NCI-H69 (cell line): ENCODE data around the gene ZC3H15.
"Not testable (repeated sequence)": the region's sequence is repeated elsewhere in the genome, so short reads cannot be mapped to it uniquely, and the experiment has no call there.

ENCODE experiments used
- DNase-seq: peaks from one replicate; lab custom pipeline; 2025; lab: John Stamatoyannopoulos, UW

The ZC3H15 gene

GRCh38 chr2:186496401-186496800, 10.3 kb downstream of the ZC3H15 start:
- DNase-seq: no peak

GRCh38 chr2:186497928-186498327, 11.9 kb downstream of the ZC3H15 start:
- DNase-seq: no peak

GRCh38 chr2:186498834-186499233, 12.8 kb downstream of the ZC3H15 start:
- no peak for DNase-seq

- peak; percentile 34 for DNase-seq
Measured at GRCh38 chr2:186503827-186504606, 18.0 kb downstream of the ZC3H15 start.

GRCh38 chr2:186508263-186508662, 22.2 kb downstream of the ZC3H15 start:
- DNase-seq: no peak

GRCh38 chr2:186515376-186515775, 29.3 kb downstream of the ZC3H15 start:
- DNase-seq: no peak

- DNase-seq: no peak
Measured at GRCh38 chr2:186516396-186516795, 30.3 kb downstream of the ZC3H15 start.

- DNase-seq: no peak
Measured at GRCh38 chr2:186517090-186517489, 31.0 kb downstream of the ZC3H15 start.

- DNase-seq: no peak
Measured at GRCh38 chr2:186518291-186518690, 32.2 kb downstream of the ZC3H15 start.

- DNase-seq: no peak
Measured at GRCh38 chr2:186518945-186519344, 32.9 kb downstream of the ZC3H15 start.

- not testable (repeated sequence) for DNase-seq
Measured at GRCh38 chr2:186521570-186522153, 35.6 kb downstream of the ZC3H15 start.

GRCh38 chr2:186522450-186522849, 36.4 kb downstream of the ZC3H15 start:
- DNase-seq: no peak

- DNase-seq: peak; percentile 5
Measured at GRCh38 chr2:186523791-186524190, 37.7 kb downstream of the ZC3H15 start.

GRCh38 chr2:186526281-186526680, 40.2 kb downstream of the ZC3H15 start:
- no peak for DNase-seq

- no peak for DNase-seq
Measured at GRCh38 chr2:186530314-186530713, 44.3 kb downstream of the ZC3H15 start.

GRCh38 chr2:186531257-186531775, 45.3 kb downstream of the ZC3H15 start:
- no peak for DNase-seq

GRCh38 chr2:186532891-186533290, 46.8 kb downstream of the ZC3H15 start:
- no peak for DNase-seq

- no peak for DNase-seq
Measured at GRCh38 chr2:186533717-186534116, 47.7 kb downstream of the ZC3H15 start.

- DNase-seq: no peak
Measured at GRCh38 chr2:186534406-186534805, 48.3 kb downstream of the ZC3H15 start.

- DNase-seq: no peak
Measured at GRCh38 chr2:186535861-186536260, 49.8 kb downstream of the ZC3H15 start.

- DNase-seq: no peak
Measured at GRCh38 chr2:186537019-186537418, 51.0 kb downstream of the ZC3H15 start.

- DNase-seq: no peak
Measured at GRCh38 chr2:186540941-186541340, 54.9 kb downstream of the ZC3H15 start.

- DNase-seq: no peak
Measured at GRCh38 chr2:186542002-186542401, 55.9 kb downstream of the ZC3H15 start.
